ENCODE measurements around the gene FCHSD2. TPM values are rescaled to one million over a fixed set of nuclear protein-coding genes. Genes with fewer than 3 reads are reported as not detected.
A peak's percentile ranks its signal among the peaks of the same experiment; 100 is the strongest.

Gene FCHSD2
- total and polyA plus RNA-seq, 9 of the 15 experiments (the other 6 are each of a cell fraction or from before 2014, with no cell fraction given), result 1.8 to 14.7 (median 6.4) TPM

DNA sequence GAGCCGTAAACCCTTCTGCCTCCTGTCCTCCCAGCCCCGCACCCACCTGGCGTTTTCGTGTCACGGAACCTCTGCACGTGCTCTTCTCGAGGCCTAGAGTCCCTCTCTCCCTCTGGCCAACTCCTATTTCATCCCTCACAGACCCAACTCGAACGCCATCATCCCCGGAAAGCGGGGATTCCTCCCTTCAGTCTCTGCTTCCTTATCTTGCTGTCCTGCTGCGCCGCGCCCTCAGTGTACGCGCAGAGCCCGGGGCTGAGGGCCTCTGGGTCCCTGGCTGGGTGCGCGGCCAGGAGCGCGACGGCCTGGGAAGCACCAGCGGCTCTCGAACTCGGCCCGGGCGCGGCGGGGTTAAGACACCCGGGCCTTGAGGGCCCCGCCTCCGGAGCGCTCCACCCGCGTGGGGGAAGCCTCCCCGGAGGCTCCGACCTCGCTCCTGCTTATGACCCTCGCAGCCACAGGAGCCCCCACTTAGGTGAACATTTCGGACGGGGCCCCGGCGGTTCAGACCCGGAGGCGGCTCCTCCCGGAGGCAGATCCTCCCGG, 328.3 kb downstream of the FCHSD2 start (continued):
- TF ChIP-seq, protein P1, sequence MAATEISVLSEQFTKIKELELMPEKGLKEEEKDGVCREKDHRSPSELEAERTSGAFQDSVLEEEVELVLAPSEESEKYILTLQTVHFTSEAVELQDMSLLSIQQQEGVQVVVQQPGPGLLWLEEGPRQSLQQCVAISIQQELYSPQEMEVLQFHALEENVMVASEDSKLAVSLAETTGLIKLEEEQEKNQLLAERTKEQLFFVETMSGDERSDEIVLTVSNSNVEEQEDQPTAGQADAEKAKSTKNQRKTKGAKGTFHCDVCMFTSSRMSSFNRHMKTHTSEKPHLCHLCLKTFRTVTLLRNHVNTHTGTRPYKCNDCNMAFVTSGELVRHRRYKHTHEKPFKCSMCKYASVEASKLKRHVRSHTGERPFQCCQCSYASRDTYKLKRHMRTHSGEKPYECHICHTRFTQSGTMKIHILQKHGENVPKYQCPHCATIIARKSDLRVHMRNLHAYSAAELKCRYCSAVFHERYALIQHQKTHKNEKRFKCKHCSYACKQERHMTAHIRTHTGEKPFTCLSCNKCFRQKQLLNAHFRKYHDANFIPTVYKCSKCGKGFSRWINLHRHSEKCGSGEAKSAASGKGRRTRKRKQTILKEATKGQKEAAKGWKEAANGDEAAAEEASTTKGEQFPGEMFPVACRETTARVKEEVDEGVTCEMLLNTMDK (IDR thresholded peaks at IDR 0.05; ENCODE audit: borderline replicate concordance, insufficient read depth, low read depth, low read length, poor library complexity, severe bottlenecking), result no peak
- TF ChIP-seq LEF1 (IDR thresholded peaks at IDR 0.05) (0 out of 2 replicates have a peak, but pooled peaks have one; percentile 54), ZNF75A (CRISPR knock-in tag; IDR thresholded peaks at IDR 0.05) (0 out of 2 replicates have a peak, but pooled peaks have one; percentile 29), HDAC2 (IDR thresholded peaks at IDR 0.05) (peak; percentile 51; the same call in 1 of the 2 replicates), ILF3 (IDR thresholded peaks at IDR 0.05; ENCODE audit: borderline replicate concordance) (no peak), LCOR (CRISPR knock-in tag; IDR thresholded peaks at IDR 0.05) (0 out of 2 replicates have a peak, but pooled peaks have one; percentile 11), MCM7 (IDR thresholded peaks at IDR 0.05) (no peak), NR2C2 (CRISPR knock-in tag; IDR thresholded peaks at IDR 0.05) (no peak), NR2C2 (tag; IDR thresholded peaks at IDR 0.05) (peak; percentile 71), JUND (IDR thresholded peaks at IDR 0.05; ENCODE audit: borderline replicate concordance, low read depth, low read length) (peak; percentile 93), JUND (tag; IDR thresholded peaks at IDR 0.05; ENCODE audit: borderline replicate concordance, low read depth, low read length) (no peak; the same call in 2 of the 3 replicates), ZNF589 (CRISPR knock-in tag; IDR thresholded peaks at IDR 0.05; ENCODE audit: low read depth) (peak; percentile 74), FOXA3 (CRISPR knock-in tag; conservative IDR thresholded peaks at IDR 0.05 in 1 of 2, IDR thresholded peaks at IDR 0.05 in 1 of 2) (peak in 1 of 2 experiments; percentile 66; a peak in 1 of 4 replicates), ETV5 (CRISPR knock-in tag; IDR thresholded peaks at IDR 0.05; ENCODE audit: low read depth) (peak; percentile 35; the same call in 1 of the 2 replicates), ARID1B (IDR thresholded peaks at IDR 0.05) (peak; percentile 46; the same call in 1 of the 2 replicates)
- TF ChIP-seq, protein P2, sequence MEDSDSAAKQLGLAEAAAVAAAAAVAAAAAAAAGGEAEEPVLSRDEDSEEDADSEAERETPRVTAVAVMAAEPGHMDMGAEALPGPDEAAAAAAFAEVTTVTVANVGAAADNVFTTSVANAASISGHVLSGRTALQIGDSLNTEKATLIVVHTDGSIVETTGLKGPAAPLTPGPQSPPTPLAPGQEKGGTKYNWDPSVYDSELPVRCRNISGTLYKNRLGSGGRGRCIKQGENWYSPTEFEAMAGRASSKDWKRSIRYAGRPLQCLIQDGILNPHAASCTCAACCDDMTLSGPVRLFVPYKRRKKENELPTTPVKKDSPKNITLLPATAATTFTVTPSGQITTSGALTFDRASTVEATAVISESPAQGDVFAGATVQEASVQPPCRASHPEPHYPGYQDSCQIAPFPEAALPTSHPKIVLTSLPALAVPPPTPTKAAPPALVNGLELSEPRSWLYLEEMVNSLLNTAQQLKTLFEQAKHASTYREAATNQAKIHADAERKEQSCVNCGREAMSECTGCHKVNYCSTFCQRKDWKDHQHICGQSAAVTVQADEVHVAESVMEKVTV (CRISPR knock-in tag; IDR thresholded peaks at IDR 0.05), result no peak
- TF ChIP-seq, protein P3, sequence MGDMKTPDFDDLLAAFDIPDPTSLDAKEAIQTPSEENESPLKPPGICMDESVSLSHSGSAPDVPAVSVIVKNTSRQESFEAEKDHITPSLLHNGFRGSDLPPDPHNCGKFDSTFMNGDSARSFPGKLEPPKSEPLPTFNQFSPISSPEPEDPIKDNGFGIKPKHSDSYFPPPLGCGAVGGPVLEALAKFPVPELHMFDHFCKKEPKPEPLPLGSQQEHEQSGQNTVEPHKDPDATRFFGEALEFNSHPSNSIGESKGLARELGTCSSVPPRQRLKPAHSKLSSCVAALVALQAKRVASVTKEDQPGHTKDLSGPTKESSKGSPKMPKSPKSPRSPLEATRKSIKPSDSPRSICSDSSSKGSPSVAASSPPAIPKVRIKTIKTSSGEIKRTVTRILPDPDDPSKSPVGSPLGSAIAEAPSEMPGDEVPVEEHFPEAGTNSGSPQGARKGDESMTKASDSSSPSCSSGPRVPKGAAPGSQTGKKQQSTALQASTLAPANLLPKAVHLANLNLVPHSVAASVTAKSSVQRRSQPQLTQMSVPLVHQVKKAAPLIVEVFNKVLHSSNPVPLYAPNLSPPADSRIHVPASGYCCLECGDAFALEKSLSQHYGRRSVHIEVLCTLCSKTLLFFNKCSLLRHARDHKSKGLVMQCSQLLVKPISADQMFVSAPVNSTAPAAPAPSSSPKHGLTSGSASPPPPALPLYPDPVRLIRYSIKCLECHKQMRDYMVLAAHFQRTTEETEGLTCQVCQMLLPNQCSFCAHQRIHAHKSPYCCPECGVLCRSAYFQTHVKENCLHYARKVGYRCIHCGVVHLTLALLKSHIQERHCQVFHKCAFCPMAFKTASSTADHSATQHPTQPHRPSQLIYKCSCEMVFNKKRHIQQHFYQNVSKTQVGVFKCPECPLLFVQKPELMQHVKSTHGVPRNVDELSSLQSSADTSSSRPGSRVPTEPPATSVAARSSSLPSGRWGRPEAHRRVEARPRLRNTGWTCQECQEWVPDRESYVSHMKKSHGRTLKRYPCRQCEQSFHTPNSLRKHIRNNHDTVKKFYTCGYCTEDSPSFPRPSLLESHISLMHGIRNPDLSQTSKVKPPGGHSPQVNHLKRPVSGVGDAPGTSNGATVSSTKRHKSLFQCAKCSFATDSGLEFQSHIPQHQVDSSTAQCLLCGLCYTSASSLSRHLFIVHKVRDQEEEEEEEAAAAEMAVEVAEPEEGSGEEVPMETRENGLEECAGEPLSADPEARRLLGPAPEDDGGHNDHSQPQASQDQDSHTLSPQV (IDR thresholded peaks at IDR 0.05), result peak; percentile 82
- TF ChIP-seq, protein P4, sequence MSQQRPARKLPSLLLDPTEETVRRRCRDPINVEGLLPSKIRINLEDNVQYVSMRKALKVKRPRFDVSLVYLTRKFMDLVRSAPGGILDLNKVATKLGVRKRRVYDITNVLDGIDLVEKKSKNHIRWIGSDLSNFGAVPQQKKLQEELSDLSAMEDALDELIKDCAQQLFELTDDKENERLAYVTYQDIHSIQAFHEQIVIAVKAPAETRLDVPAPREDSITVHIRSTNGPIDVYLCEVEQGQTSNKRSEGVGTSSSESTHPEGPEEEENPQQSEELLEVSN (IDR thresholded peaks at IDR 0.05; ENCODE audit: borderline replicate concordance in 1 of 2, extremely low read depth in 1 of 2, insufficient read depth in 1 of 2, insufficient read length in 1 of 2, low read depth in 1 of 2, low read length in 1 of 2, poor library complexity in 1 of 2, severe bottlenecking in 1 of 2), result peak; percentile 52 to 77

Measured in K562 (cell line).